ENCODE results near the gene PRSS8. TPM values are rescaled to one million over a fixed set of nuclear protein-coding genes. Genes with fewer than 3 reads are reported as not detected.

PRSS8 gene
- total and polyA plus RNA-seq, 3 experiments from 2014 or later, result not detected

DNA sequence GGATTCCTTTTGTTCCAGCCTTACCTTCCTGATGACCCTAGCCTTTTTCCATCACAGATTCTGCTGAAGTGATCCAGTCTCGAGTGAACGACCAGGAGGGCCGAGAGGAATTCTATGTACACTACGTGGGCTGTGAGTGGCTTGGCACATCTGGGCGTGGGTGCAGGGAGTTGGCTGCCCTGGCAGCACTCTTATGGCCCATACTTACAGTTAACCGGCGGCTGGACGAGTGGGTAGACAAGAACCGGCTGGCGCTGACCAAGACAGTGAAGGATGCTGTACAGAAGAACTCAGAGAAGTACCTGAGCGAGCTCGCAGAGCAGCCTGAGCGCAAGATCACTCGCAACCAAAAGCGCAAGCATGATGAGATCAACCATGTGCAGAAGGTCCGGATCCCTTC is 15.4 kb downstream of the PRSS8 start:
- Histone ChIP-seq H3K27me3 (ENCODE audit: insufficient read depth, low read length, poor library complexity, severe bottlenecking) (no peaks in the 10 kb centered on the region), H3K27ac (ENCODE audit: low read depth, low read length) (no peak overlapping the region), H3K9me3 (ENCODE audit: low read length) (no peaks in the 10 kb centered on the region), H3K36me3 (ENCODE audit: insufficient read depth, low read length) (peaks cover 29% of the 10 kb centered on the region), H3K4me3 (ENCODE audit: low read length) (no peak overlapping the region), H3K4me1 (ENCODE audit: insufficient read depth, low read length) (peaks cover 12% of the 10 kb centered on the region)
- ChIA-PET POLR2A (no interaction called here), CTCF (interaction anchor here (3.3 kb wide), 1 partner anchor 22 kb away, joined by 19 read pairs; no protein-coding TSS in a partner anchor)
- peak overlapping the region in 3 of 8 donors; percentile 3 to 42 (median 16) for H3K27ac Mint-ChIP-seq
- peaks cover 0 to 55% (median 12%) of the 10 kb centered on the region in 3 donors for H3K36me3 Mint-ChIP-seq
- H3K4me1 Mint-ChIP-seq, result peaks cover 13 to 18% (median 16%) of the 10 kb centered on the region in 3 donors
- DNase-seq, result no peak
- H3K27me3 Mint-ChIP-seq, result no peaks in the 10 kb centered on the region
- H3K4me3 Mint-ChIP-seq, result no peak overlapping the region
- no peaks in the 10 kb centered on the region for H3K9me3 Mint-ChIP-seq

DNA sequence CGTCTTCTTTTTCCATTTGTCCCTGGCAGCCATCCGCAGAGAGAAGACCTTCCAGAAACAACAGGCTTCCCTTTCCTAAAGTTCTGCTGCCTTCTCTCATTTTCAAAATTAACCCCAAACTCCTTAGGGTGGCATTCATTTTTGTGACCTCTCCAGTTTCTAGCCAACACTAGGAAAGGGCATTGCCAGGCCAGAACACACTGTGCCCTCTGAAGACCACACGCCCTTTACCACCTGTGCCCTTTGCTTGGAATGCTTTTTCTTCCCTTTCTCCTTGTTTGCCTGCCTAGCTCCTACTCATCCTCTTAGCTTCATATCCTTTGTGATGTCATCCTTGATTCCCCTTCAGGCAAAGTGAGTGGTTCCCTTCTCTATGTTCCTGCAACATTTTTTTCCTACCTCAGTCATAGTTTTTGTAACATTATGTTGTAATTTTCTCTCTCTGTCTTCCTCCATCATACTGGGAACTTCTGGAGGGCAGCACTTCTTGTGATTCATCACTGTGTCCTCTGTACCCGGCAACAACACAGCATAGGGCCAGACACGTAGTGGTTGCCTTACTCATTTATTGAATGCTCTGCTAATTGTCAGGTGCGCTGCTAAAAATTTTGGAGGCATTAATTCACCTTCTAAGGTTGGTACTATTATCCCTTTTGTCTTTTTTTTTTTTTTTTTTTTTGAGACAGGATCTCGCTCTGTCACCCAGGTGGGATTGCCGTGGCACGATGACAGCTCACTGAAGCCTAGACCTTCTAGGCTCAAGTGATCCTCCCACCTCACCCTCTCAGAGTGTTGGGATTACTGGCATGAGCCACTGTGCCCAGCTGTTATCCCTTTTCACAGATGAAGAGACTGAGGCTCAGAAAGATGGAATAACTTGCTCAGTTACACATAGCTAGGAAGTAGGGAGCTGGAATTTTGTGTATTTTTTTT is 17.0 kb downstream of the PRSS8 start:
- peaks cover 12% of the 10 kb centered on the region for H3K4me1 ChIP-seq (ENCODE audit: insufficient read depth, low read length)
- ChIA-PET POLR2A (interaction anchor here (0.6 to 3.1 kb wide), 15 partner anchors 10 to 1524 kb away, joined by 3 to 59 read pairs (median 6); partner anchors contain the start of genes ARMC5, BCKDK, FUS and SETD1A), CTCF (interaction anchor here (0.9 to 2.7 kb wide), 3 partner anchors 17 to 45 kb away, joined by 3 to 34 read pairs (median 9); partner anchors contain the start of genes ZNF646 and ZNF668)
- peak overlapping the region; percentile 90 for H3K4me3 ChIP-seq (ENCODE audit: low read length)
- no peaks in the 10 kb centered on the region for H3K9me3 ChIP-seq (ENCODE audit: low read length)
- Mint-ChIP-seq H3K27ac (peak overlapping the region; percentile 76 to 99 (median 96)), H3K27me3 (no peaks in the 10 kb centered on the region), H3K36me3 (peaks cover 0 to 42% (median 12%) of the 10 kb centered on the region in 3 donors), H3K9me3 (no peaks in the 10 kb centered on the region), H3K4me3 (peak overlapping the region; percentile 83 to 95 (median 89)), H3K4me1 (peaks cover 13 to 18% (median 16%) of the 10 kb centered on the region in 3 donors)
- peaks cover 29% of the 10 kb centered on the region for H3K36me3 ChIP-seq (ENCODE audit: insufficient read depth, low read length)
- no peak for DNase-seq
- peak overlapping the region; percentile 90 for H3K27ac ChIP-seq (ENCODE audit: low read depth, low read length)
- no peaks in the 10 kb centered on the region for H3K27me3 ChIP-seq (ENCODE audit: insufficient read depth, low read length, poor library complexity, severe bottlenecking)

DNA sequence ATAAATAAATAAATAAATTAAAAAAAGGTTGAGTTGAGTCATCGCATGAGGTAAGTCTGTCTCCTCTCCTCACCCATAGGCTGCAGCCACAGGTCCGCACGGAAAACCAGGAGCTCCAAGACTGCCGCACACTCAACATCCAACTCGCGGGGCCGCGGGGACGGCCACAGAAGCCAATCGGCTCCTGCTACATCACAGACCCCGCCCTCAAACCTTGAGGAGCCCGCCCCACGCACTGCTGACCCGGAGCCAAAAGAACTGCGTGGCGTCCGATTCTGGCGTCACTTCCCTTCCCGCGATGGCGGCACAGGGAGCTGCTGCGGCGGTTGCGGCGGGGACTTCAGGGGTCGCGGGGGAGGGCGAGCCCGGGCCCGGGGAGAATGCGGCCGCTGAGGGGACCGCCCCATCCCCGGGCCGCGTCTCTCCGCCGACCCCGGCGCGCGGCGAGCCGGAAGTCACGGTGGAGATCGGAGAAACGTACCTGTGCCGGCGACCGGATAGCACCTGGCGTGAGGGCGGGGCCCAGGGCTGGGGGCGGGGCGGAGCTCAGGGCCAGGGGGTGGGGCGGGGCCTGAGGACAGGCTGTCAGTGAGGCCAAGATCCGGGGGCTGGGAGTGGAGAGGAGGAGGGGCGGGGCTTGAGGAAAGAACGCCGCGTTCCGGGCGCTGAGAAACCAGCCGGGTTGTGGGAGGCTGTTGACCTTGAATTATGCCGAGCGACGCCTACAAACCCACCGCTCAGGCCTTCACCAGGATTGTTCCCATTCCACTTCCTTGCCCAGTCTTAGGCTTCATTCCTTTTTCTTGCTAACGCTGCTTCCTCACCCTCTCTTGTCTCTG is 17.9 kb downstream of the PRSS8 start, which contains the start of gene KAT8:
Gene KAT8, plus strand, starts transcription at position 281 of the 839 bp plus-strand sequence. Its CDS starts 18 bp downstream, at position 299.
- peaks cover 12% of the 10 kb centered on the region for H3K4me1 ChIP-seq (ENCODE audit: insufficient read depth, low read length)
- peak within 1 kb of the TSS; percentile 90 for H3K27ac ChIP-seq (ENCODE audit: low read depth, low read length)
- Mint-ChIP-seq H3K27ac (peak within 1 kb of the TSS; percentile 76 to 99 (median 96)), H3K27me3 (no peaks in the 10 kb centered on the region), H3K36me3 (peaks cover 0 to 46% (median 12%) of the 10 kb centered on the region in 3 donors), H3K9me3 (no peaks in the 10 kb centered on the region), H3K4me1 (peaks cover 13 to 18% (median 16%) of the 10 kb centered on the region in 3 donors), H3K4me3 (peak within 1 kb of the TSS; percentile 83 to 95 (median 89))
- CTCF ChIA-PET, result interaction anchor here (0.8 to 2.7 kb wide), 4 partner anchors 11 to 44 kb away, joined by 3 to 34 read pairs (median 6); partner anchors contain the start of genes ZNF646 and ZNF668
- H3K9me3 ChIP-seq (ENCODE audit: low read length), result no peaks in the 10 kb centered on the region
- peak within 1 kb of the TSS; percentile 90 for H3K4me3 ChIP-seq (ENCODE audit: low read length)
- POLR2A ChIA-PET, result interaction anchor here (0.5 to 3.1 kb wide), 22 partner anchors 9 to 1523 kb away, joined by 3 to 59 read pairs (median 3); partner anchors contain the start of genes ARMC5, BCKDK, FUS and SETD1A
- H3K36me3 ChIP-seq (ENCODE audit: insufficient read depth, low read length), result peaks cover 29% of the 10 kb centered on the region
- peak; percentile 96 to 98 (median 97) for DNase-seq
- no peaks in the 10 kb centered on the region for H3K27me3 ChIP-seq (ENCODE audit: insufficient read depth, low read length, poor library complexity, severe bottlenecking)

DNA sequence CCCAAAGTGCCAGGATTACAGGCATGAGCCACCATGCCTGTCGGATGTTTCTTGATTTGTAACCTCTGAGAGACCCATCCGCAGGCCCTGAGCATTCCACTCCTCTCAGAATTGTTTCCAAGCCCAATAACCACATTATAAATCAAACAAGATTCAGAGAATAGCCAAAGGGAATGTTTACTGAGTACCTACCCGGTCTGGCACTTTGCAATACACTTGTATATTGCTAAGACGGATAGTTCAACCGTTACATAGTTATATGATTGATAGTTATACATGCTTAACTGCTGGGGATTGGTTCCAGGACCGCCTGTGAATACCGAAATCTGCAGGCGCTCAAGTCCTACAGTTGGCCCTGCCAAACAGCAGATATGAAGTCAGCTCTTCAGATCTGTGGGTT is 21.1 kb downstream of the PRSS8 start:
- peaks cover 8% of the 10 kb centered on the region for H3K36me3 ChIP-seq (ENCODE audit: insufficient read depth, low read length)
- CTCF ChIA-PET, result interaction anchor here (1.9 kb wide), 1 partner anchor 28 kb away, joined by 4 read pairs; no protein-coding TSS in a partner anchor
- H3K27me3 ChIP-seq (ENCODE audit: insufficient read depth, low read length, poor library complexity, severe bottlenecking), result no peaks in the 10 kb centered on the region
- POLR2A ChIA-PET, result interaction anchor here (0.7 kb wide), 1 partner anchor 28 kb away, joined by 3 read pairs; no protein-coding TSS in a partner anchor
- H3K27ac Mint-ChIP-seq, result peak overlapping the region in 3 of 8 donors; percentile 19 to 68 (median 34)
- peak overlapping the region in 2 of 7 donors; percentile 32 to 70 for H3K4me3 Mint-ChIP-seq
- no peaks in the 10 kb centered on the region for H3K9me3 ChIP-seq (ENCODE audit: low read length)
- peaks cover 12% of the 10 kb centered on the region for H3K4me1 ChIP-seq (ENCODE audit: insufficient read depth, low read length)
- H3K36me3 Mint-ChIP-seq, result peaks cover 0 to 51% (median 0%) of the 10 kb centered on the region in 3 donors
- no peak for DNase-seq
- H3K27ac ChIP-seq (ENCODE audit: low read depth, low read length), result no peak overlapping the region
- H3K4me3 ChIP-seq (ENCODE audit: low read length), result no peak overlapping the region
- no peaks in the 10 kb centered on the region for H3K9me3 Mint-ChIP-seq
- peaks cover 18% of the 10 kb centered on the region in 3 donors for H3K4me1 Mint-ChIP-seq
- no peaks in the 10 kb centered on the region for H3K27me3 Mint-ChIP-seq

DNA sequence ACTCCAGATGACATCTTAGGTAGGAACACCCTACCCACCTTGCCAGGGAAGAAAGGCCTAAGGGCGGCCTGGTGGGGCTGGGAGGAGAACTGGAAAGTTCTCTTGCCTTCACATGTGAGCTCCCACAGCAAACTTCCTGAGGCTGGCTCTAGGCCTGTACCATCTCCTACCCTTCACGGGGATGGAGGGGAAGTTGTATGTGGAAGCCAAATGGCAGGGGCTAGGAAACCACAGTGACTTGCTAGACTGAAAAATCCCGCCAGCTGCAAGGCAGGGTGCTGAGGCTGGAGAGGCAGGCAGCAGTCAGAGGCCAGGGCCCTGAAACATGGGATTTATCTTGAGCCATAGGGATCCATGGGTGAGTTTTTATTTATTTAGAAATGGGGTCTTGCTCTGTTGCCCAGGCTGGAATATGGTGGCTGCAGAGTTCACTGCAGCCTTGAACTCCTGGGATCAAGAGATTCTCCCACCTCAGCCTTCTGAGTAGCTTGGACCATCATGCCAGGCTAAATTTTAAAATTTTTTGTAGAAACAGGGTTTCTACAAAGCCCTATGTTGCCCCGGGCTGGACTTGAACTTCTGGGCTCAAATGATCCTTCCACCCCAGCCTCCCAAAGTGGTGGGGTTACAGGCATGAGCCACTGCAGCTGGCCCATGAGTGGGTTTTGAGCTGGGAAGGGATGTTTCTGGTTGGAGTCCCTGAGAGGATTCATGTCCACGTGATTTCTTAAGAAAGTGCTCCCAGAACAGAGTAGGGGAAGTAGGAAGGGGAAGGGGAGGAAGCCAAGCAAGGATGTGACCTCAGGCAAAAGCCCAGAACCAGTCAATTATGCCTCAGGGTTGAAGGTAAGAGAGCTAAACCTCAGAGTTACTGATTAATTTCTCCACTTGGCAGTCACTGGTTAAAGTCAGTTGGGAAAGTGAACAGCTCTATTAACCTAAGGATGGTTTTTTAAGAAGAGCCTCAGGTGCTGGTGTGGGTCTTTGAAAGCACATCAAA is 22.1 kb downstream of the PRSS8 start:
- no peak for DNase-seq
- Mint-ChIP-seq H3K4me1 (peaks cover 15 to 19% (median 15%) of the 10 kb centered on the region in 3 donors), H3K9me3 (no peaks in the 10 kb centered on the region), H3K4me3 (peak overlapping the region in 2 of 7 donors; percentile 24 to 82), H3K27ac (peak overlapping the region in 6 of 8 donors; percentile 7 to 84 (median 28)), H3K36me3 (peaks cover 0 to 43% (median 0%) of the 10 kb centered on the region in 3 donors), H3K27me3 (no peaks in the 10 kb centered on the region)
- H3K36me3 ChIP-seq (ENCODE audit: insufficient read depth, low read length), result no peaks in the 10 kb centered on the region
- ChIA-PET CTCF (interaction anchor here (0.5 to 2.1 kb wide), 4 partner anchors 29 to 346 kb away, joined by 3 to 8 read pairs (median 4); partner anchors contain the start of gene ARMC5), POLR2A (interaction anchor here (0.6 to 0.7 kb wide), 2 partner anchors 29 to 68 kb away, joined by 3 read pairs; no protein-coding TSS in a partner anchor)
- H3K9me3 ChIP-seq (ENCODE audit: low read length), result no peaks in the 10 kb centered on the region
- H3K4me1 ChIP-seq (ENCODE audit: insufficient read depth, low read length), result peaks cover 11% of the 10 kb centered on the region
- no peaks in the 10 kb centered on the region for H3K27me3 ChIP-seq (ENCODE audit: insufficient read depth, low read length, poor library complexity, severe bottlenecking)
- no peak overlapping the region for H3K4me3 ChIP-seq (ENCODE audit: low read length)
- no peak overlapping the region for H3K27ac ChIP-seq (ENCODE audit: low read depth, low read length)

DNA sequence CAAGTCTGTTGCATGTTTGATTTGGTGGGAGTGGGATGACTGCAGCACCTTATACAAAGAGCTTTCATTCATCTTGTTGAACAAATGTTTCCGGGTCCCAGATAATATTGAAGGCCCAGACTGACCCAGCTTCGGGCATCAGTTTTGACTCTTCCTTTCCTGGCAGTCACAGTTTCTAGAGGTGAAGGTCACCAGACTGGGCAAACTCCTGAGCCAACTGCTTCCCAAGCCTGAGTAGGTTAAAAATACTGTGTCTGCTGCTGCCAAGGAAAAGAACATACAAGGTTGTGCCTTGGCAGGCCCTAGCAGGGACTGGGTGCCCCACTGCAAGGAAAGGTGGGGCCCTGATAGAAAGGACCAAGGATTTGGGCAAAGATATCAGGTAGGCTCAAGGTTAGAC is 22.8 kb downstream of the PRSS8 start:
- H3K27ac ChIP-seq (ENCODE audit: low read depth, low read length), result no peak overlapping the region
- H3K27me3 ChIP-seq (ENCODE audit: insufficient read depth, low read length, poor library complexity, severe bottlenecking), result no peaks in the 10 kb centered on the region
- H3K4me3 ChIP-seq (ENCODE audit: low read length), result no peak overlapping the region
- H3K36me3 Mint-ChIP-seq, result peaks cover 0 to 37% (median 0%) of the 10 kb centered on the region in 3 donors
- DNase-seq, result no peak
- peaks cover 10% of the 10 kb centered on the region for H3K4me1 ChIP-seq (ENCODE audit: insufficient read depth, low read length)
- H3K36me3 ChIP-seq (ENCODE audit: insufficient read depth, low read length), result no peaks in the 10 kb centered on the region
- H3K9me3 Mint-ChIP-seq, result no peaks in the 10 kb centered on the region
- peaks cover 13 to 17% (median 14%) of the 10 kb centered on the region in 3 donors for H3K4me1 Mint-ChIP-seq
- ChIA-PET CTCF (interaction anchor here (2.1 kb wide), 1 partner anchor 30 kb away, joined by 8 read pairs; no protein-coding TSS in a partner anchor), POLR2A (no interaction called here)
- no peaks in the 10 kb centered on the region for H3K9me3 ChIP-seq (ENCODE audit: low read length)
- peak overlapping the region in 2 of 8 donors; percentile 30 to 50 for H3K27ac Mint-ChIP-seq
- peak overlapping the region in 1 of 7 donors; percentile 24 for H3K4me3 Mint-ChIP-seq
- no peaks in the 10 kb centered on the region for H3K27me3 Mint-ChIP-seq
